Spleen (tissue), 11 donors: ENCODE measurements around the gene FBLN1. TPM values are rescaled to one million over a fixed set of nuclear protein-coding genes. Genes with fewer than 3 reads are reported as not detected.

Source experiments
- DNase-seq: peaks from one replicate; pipeline ENCODE4 v3.0.0-alpha.2; 2020
- H3K27ac ChIP-seq, 8 donors: fragments of 200-600 bp; sonication (generic) in 7 of 8; 1 replicate in 4 of 8; 2 replicates in 4 of 8; pipeline versions ENCODE4 v1.5.0 to v1.8.0; 2016 to 2021; ENCODE audit warnings: inconsistent platforms in 4 of 8, mild to moderate bottlenecking in 4 of 8, moderate library complexity in 1 of 8
- H3K27me3 ChIP-seq, 7 donors: fragments of 200-600 bp; sonication (generic) in 6 of 7; replicated peaks in 1 of 7; 1 replicate in 4 of 7; 2 replicates in 3 of 7; pipeline versions ENCODE4 v1.5.0 to v1.8.0; 2016 to 2021; ENCODE audit warnings: inconsistent platforms in 3 of 7, mild to moderate bottlenecking in 1 of 7
- H3K36me3 ChIP-seq, 6 donors: fragments of 200-600 bp; sonication (generic) in 5 of 6; 1 replicate in 4 of 6; 2 replicates in 2 of 6; pipeline versions ENCODE4 v1.5.0 to v1.8.0; 2016 to 2021; ENCODE audit warnings: inconsistent platforms in 2 of 6
- H3K4me1 ChIP-seq, 6 donors: fragments of 200-600 bp; sonication (generic) in 5 of 6; 1 replicate in 3 of 6; 2 replicates in 3 of 6; pipeline versions ENCODE4 v1.5.0 to v1.8.0; 2016 to 2021; ENCODE audit warnings: inconsistent platforms in 3 of 6
- H3K4me3 ChIP-seq, 8 donors: fragments of 200-600 bp; sonication (generic) in 7 of 8; 1 replicate in 4 of 8; 2 replicates in 4 of 8; pipeline versions ENCODE4 v1.5.0 to v1.8.0; 2016 to 2021; ENCODE audit warnings: inconsistent platforms in 4 of 8, mild to moderate bottlenecking in 4 of 8, moderate library complexity in 2 of 8
- H3K9me3 ChIP-seq, 8 donors: fragments of 200-600 bp; sonication (generic) in 7 of 8; 1 replicate in 4 of 8; 2 replicates in 4 of 8; pipeline versions ENCODE4 v1.5.0 to v1.8.0; 2016 to 2021; ENCODE audit warnings: inconsistent platforms in 4 of 8
- CTCF ChIP-seq, 11 experiments: fragments of 200-600 bp in 7 of 11; fragments of 450-650 bp in 4 of 11; sonication (generic) in 4 of 11; IDR thresholded peaks in 8 of 11; conservative IDR thresholded peaks in 3 of 11; 1 replicate in 7 of 11; 2 replicates in 4 of 11; pipeline versions ENCODE4 v1.4.0 to v1.8.0; 2016 to 2021; ENCODE audit warnings: antibody characterized with exemption in 11 of 11, inconsistent platforms in 4 of 11, mild to moderate bottlenecking in 1 of 11
- POLR2A ChIP-seq, 3 donors: fragments of 450-650 bp; IDR thresholded peaks; one replicate each; pipeline ENCODE4 v1.5.1; 2017; ENCODE audit warnings: antibody characterized with exemption in 3 of 3, mild to moderate bottlenecking in 1 of 3
- POLR2AphosphoS5 ChIP-seq, 3 donors: sonication (generic); formaldehyde crosslinking; IDR thresholded peaks; one replicate each; pipeline ENCODE4 v1.5.1; 2017; ENCODE audit warnings: antibody characterized with exemption in 3 of 3
- WGBS, 5 donors: extraction: QIAGEN DNeasy Blood & Tissue Kit in 3 of 5; methylation state at CpG; one replicate each; pipeline versions ENCODE4 v1.1.5 to v1.1.7; 2013 to 2018; 5-methylcytosine and 5-hydroxymethylcytosine counted together
- intact Hi-C: fragments of 100-400 bp; cut with DNase I; formaldehyde crosslinking; loops from one replicate; pipeline ENCODE4 v1.15.0; 2023; ENCODE audit warnings: low total_unique reads
- polyA plus RNA-seq, 3 donors: library from polyadenylated mRNA; stranded (reverse); fragments of 200-250 nt; gene quantifications; one replicate each; pipeline ENCODE4 v1.2.1, GENCODE V29; 2013
- total RNA-seq, 7 donors: library from RNA; depleted of rRNA in 3 of 7; stranded (reverse); fragments of >200 nt in 3 of 7; fragmentation: NEBNext Ultra II Directional in 4 of 7; extraction: Animal tissue kit (Norgen Biotek cat#: 25700) in 4 of 7; gene quantifications; one replicate each; pipeline versions ENCODE4 v1.1.0 to v1.2.1, GENCODE V29; 2016 to 2021
- donor health status: healthy with polysubstance abuse.
- donor health status: DM: no; HTN: no; CAD: no; lungs with moderate emphysema.
- donor health status: DM: no; HTN: no; CAD: no.
- donor health status: Bipolar disorder and iron deficiency.
- donor health status: healthy.
- donor health status: DM: no; HTN: no; CAD: no.
- donor health status: DM: yes; HTN: yes; CAD: no.

Gene FBLN1
- total and polyA plus RNA-seq, 10 donors = 1.9 to 20.3 (median 11.0) TPM

GRCh38 chr22:45477366-45478107, 25.1 kb upstream of the FBLN1 start:
- peaks cover 0 to 10% (median 3%) of the 10 kb centered on the region in 8 donors for H3K9me3 ChIP-seq
- H3K4me1 ChIP-seq = no peaks in the 10 kb centered on the region
- peaks cover 0 to 24% (median 0%) of the 10 kb centered on the region in 7 donors for H3K27me3 ChIP-seq
- H3K27ac ChIP-seq = no peak overlapping the region
- no peaks in the 10 kb centered on the region for H3K36me3 ChIP-seq
- intact Hi-C loops = no loop called here
- WGBS, 5 donors = 81 to 87% (median 83%) methylated on average over 7 of the region's 7 CpGs
- peak; percentile 31 for DNase-seq
- TF ChIP-seq CTCF (IDR thresholded peaks at IDR 0.05 in 8 of 11, conservative IDR thresholded peaks at IDR 0.05 in 3 of 11) = no peak
- no peak for TF ChIP-seq POLR2AphosphoS5 (IDR thresholded peaks at IDR 0.05)
- TF ChIP-seq POLR2A (IDR thresholded peaks at IDR 0.05) = no peak
- H3K4me3 ChIP-seq = no peak overlapping the region

- WGBS, 5 donors = 80 to 90% (median 88%) methylated on average over 11 of the region's 11 CpGs
- intact Hi-C loops = no loop called here
- no peak overlapping the region for H3K27ac ChIP-seq
These were observed 24.4 kb upstream of the FBLN1 start for GRCh38 chr22:45478108-45478771.

GRCh38 chr22:45480717-45481116, 22.0 kb upstream of the FBLN1 start:
- 67 to 81% (median 70%) methylated on average over 3 of the region's 3 CpGs for WGBS, 5 donors
- TF ChIP-seq POLR2AphosphoS5 (IDR thresholded peaks at IDR 0.05) (no peak), CTCF (IDR thresholded peaks at IDR 0.05 in 8 of 11, conservative IDR thresholded peaks at IDR 0.05 in 3 of 11) (no peak), POLR2A (IDR thresholded peaks at IDR 0.05) (no peak)
- no peak for DNase-seq
- intact Hi-C loops = no loop called here
- no peak overlapping the region for H3K27ac ChIP-seq
- no peaks in the 10 kb centered on the region for H3K4me1 ChIP-seq
- H3K27me3 ChIP-seq = peaks cover 0 to 20% (median 0%) of the 10 kb centered on the region in 7 donors
- H3K4me3 ChIP-seq = no peak overlapping the region
- H3K9me3 ChIP-seq = peaks cover 0 to 10% (median 3%) of the 10 kb centered on the region in 8 donors
- no peaks in the 10 kb centered on the region for H3K36me3 ChIP-seq

More at GRCh38 chr22:45478108-45478771, 24.4 kb upstream of the FBLN1 start:
- Histone ChIP-seq H3K27me3 (peaks cover 0 to 24% (median 0%) of the 10 kb centered on the region in 7 donors), H3K4me3 (no peak overlapping the region), H3K36me3 (no peaks in the 10 kb centered on the region), H3K4me1 (no peaks in the 10 kb centered on the region), H3K9me3 (peaks cover 0 to 10% (median 3%) of the 10 kb centered on the region in 8 donors)
- peak; percentile 12 for DNase-seq
- TF ChIP-seq POLR2AphosphoS5 (IDR thresholded peaks at IDR 0.05) (no peak), POLR2A (IDR thresholded peaks at IDR 0.05) (no peak), CTCF (IDR thresholded peaks at IDR 0.05 in 8 of 11, conservative IDR thresholded peaks at IDR 0.05 in 3 of 11) (no peak)

DNA sequence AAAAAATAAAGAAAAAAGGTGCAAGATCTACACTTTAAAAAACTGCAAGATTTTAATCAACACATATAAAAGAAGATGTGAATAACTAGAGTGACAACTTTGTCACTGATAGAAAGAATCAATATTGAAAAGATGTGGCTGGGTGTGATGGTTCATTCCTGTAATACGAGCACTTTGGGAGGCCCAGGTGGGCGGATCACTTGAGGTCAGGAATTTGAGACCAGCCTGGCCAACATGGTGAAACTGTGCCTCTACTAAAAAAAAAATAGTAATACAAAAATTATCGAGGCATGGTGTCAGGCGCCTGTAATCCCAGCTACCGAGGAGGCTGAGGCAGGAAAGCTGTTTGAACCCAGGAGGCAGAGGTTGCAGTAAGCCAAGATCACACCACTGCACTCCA, 21.0 kb upstream of the FBLN1 start:
- H3K27me3 ChIP-seq = peaks cover 0 to 12% (median 0%) of the 10 kb centered on the region in 7 donors
- WGBS, 5 donors = 85 to 90% (median 89%) methylated on average over 5 of the region's 5 CpGs
- peaks cover 0 to 10% (median 3%) of the 10 kb centered on the region in 8 donors for H3K9me3 ChIP-seq
- H3K4me1 ChIP-seq = no peaks in the 10 kb centered on the region
- H3K27ac ChIP-seq = no peak overlapping the region
- intact Hi-C loops = no loop called here
- DNase-seq = peak; percentile 3
- no peak overlapping the region for H3K4me3 ChIP-seq
- no peak for TF ChIP-seq CTCF (IDR thresholded peaks at IDR 0.05 in 8 of 11, conservative IDR thresholded peaks at IDR 0.05 in 3 of 11)
- no peak for TF ChIP-seq POLR2AphosphoS5 (IDR thresholded peaks at IDR 0.05)
- no peak for TF ChIP-seq POLR2A (IDR thresholded peaks at IDR 0.05)
- no peaks in the 10 kb centered on the region for H3K36me3 ChIP-seq
